Measurements from ENCODE around the gene DSG2. TPM values are rescaled to one million over a fixed set of nuclear protein-coding genes. Genes with fewer than 3 reads are reported as not detected.

The DSG2 gene
- total and polyA plus RNA-seq, 2 of the 4 experiments (the other 2 are of a cell fraction), result 1.8 to 2.3 TPM

DNA sequence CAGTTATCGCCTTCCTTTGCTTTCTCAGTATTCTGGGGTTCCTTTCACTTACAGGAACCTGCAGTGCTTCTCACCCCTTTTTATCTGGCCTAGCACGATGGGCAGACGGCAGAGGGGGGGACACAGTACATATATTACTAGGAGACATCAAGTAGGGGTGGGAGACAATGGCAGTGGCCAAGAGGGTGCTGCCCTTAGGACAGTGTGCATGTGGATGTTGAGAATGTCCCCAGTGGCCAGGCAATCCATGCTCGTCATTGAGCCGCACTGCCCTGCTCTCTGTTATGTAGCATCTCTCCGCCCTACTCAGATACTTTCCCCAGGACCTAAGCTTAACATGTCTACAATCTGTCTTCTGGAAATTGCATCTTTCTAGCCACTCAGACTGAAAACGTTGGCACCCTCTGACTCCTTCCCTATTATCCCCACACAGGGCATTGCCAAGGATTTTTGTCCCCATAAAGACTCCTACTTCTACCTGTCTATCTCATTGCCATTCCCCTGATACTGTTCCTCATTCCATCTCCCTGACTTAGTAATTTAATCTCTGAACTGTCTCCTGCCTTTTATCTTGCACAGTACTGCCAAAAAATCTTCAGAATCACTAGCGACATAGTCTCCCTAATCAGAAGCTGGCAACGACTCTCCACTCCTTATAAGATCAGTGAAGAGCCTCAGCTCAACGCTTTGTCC lies 6.6 kb downstream of the DSG2 start:
- H4K20me1 ChIP-seq (ENCODE audit: insufficient read depth, low read length), result no peaks in the 10 kb centered on the region

More for the DNA sequence above, 6.6 kb downstream of the DSG2 start:
- no peak overlapping the region for H2AK5ac ChIP-seq (ENCODE audit: low read depth, low read length)
- no peak overlapping the region for H4K8ac ChIP-seq (ENCODE audit: low read depth in 2 of 2, low read length in 2 of 2)
- H3K4ac ChIP-seq (ENCODE audit: low read depth, low read length), result no peak overlapping the region
- H3K23ac ChIP-seq (ENCODE audit: low read depth, low read length), result no peak overlapping the region
- no peak overlapping the region for H4K5ac ChIP-seq (ENCODE audit: low read depth, low read length)
- in situ Hi-C loops (cut with MboI; ENCODE audit: low sequenced_read_pairs) (no loop called here), intact Hi-C loops (cut with micrococcal nuclease) (loop anchor here (5.0 kb wide), 1 partner anchor 82 kb away; no protein-coding TSS in a partner anchor), dilution Hi-C loops (cut with HindIII; ENCODE audit: low sequenced_read_pairs, unreplicated experiment) (no loop called here)
- 26% methylated on average over 3 of the region's 10 CpGs; no CpG with 5 or more reads in 1 of the 2 experiments for WGBS, 2 experiments (ENCODE audit: extremely low coverage in 2 of 2, insufficient read length in 1 of 2)
- no peaks in the 10 kb centered on the region for H3K4me1 ChIP-seq (ENCODE audit: control insufficient read depth, insufficient read depth, low read length)
- H3K4me2 ChIP-seq (ENCODE audit: low read depth, low read length), result no peak overlapping the region
- no peak overlapping the region for H3K14ac ChIP-seq (replicated peaks; ENCODE audit: low read depth, low read length)
- H3K9ac ChIP-seq (ENCODE audit: low read depth, low read length), result no peak overlapping the region
- H2BK5ac ChIP-seq (ENCODE audit: low read depth, low read length, poor library complexity, severe bottlenecking), result no peak overlapping the region
- H2BK20ac ChIP-seq (ENCODE audit: low read depth, low read length), result no peak overlapping the region
- H3K9me3 ChIP-seq (ENCODE audit: control insufficient read depth, insufficient read depth, low read length), result no peaks in the 10 kb centered on the region
- H3K18ac ChIP-seq (ENCODE audit: low read depth, low read length), result no peak overlapping the region
- H3K56ac ChIP-seq (ENCODE audit: extremely low read depth, insufficient read depth, low read length), result no peak overlapping the region
- ATAC-seq (ENCODE audit: low read depth), result no peak
- H3K36me3 ChIP-seq (ENCODE audit: control insufficient read depth, insufficient read depth, low read length), result no peaks in the 10 kb centered on the region
- H3K27ac ChIP-seq (ENCODE audit: insufficient read depth, low read length), result no peak overlapping the region
- ChIA-PET CTCF (interaction anchor here (0.6 kb wide), 1 partner anchor 52 kb away, joined by 3 read pairs; no protein-coding TSS in a partner anchor), POLR2A (ENCODE audit: unreplicated experiment) (no interaction called here)
- H3K9me1 ChIP-seq (ENCODE audit: insufficient read depth, low read length), result no peaks in the 10 kb centered on the region
- no peak overlapping the region for H2BK120ac ChIP-seq (ENCODE audit: low read depth, low read length)
- no peak overlapping the region for H2AFZ ChIP-seq (replicated peaks; ENCODE audit: low read length, poor library complexity)
- no peaks in the 10 kb centered on the region for H3K79me1 ChIP-seq (ENCODE audit: low read depth in 1 of 2, low read length in 2 of 2)
- no peaks in the 10 kb centered on the region for H3K27me3 ChIP-seq (ENCODE audit: control insufficient read depth, insufficient read depth, low read length)
- H2BK15ac ChIP-seq (ENCODE audit: low read depth, low read length), result no peak overlapping the region
- H2AK9ac ChIP-seq (replicated peaks; ENCODE audit: low read depth, low read length, poor library complexity), result no peak overlapping the region
- H4K91ac ChIP-seq (ENCODE audit: insufficient read depth, low read depth, low read length), result no peak overlapping the region
- TF ChIP-seq, protein P1, sequence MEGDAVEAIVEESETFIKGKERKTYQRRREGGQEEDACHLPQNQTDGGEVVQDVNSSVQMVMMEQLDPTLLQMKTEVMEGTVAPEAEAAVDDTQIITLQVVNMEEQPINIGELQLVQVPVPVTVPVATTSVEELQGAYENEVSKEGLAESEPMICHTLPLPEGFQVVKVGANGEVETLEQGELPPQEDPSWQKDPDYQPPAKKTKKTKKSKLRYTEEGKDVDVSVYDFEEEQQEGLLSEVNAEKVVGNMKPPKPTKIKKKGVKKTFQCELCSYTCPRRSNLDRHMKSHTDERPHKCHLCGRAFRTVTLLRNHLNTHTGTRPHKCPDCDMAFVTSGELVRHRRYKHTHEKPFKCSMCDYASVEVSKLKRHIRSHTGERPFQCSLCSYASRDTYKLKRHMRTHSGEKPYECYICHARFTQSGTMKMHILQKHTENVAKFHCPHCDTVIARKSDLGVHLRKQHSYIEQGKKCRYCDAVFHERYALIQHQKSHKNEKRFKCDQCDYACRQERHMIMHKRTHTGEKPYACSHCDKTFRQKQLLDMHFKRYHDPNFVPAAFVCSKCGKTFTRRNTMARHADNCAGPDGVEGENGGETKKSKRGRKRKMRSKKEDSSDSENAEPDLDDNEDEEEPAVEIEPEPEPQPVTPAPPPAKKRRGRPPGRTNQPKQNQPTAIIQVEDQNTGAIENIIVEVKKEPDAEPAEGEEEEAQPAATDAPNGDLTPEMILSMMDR (conservative IDR thresholded peaks at IDR 0.05; ENCODE audit: low read depth, low read length), result no peak
- TF ChIP-seq NFE2L2 (IDR thresholded peaks at IDR 0.05; ENCODE audit: low read depth, low read length) (no peak), MAFK (IDR thresholded peaks at IDR 0.05; ENCODE audit: low read depth, low read length) (no peak), RAD21 (IDR thresholded peaks at IDR 0.05; ENCODE audit: low read length) (no peak)
- DNase-seq, result no peak
- no peak overlapping the region for H3K4me3 ChIP-seq (ENCODE audit: insufficient read depth, low read depth, low read length)
- no TSS peak for BruUV-seq (replicated peaks)

Measured in IMR-90 (cell line).